H9 (cell line): ENCODE measurements around the gene CATSPERZ. TPM values are rescaled to one million over a fixed set of nuclear protein-coding genes. Genes with fewer than 3 reads are reported as not detected.

Source experiments
- DNase-seq: peaks from one replicate; pipeline ENCODE4 v3.0.0-alpha.2; 2017
- H2AFZ ChIP-seq: one replicate; pipeline ENCODE4 v1.6.1; 2013; ENCODE audit warnings: mild to moderate bottlenecking, low read length, control low read depth, moderate library complexity
- H2AK5ac ChIP-seq: 2 replicates; pipeline ENCODE4 v1.6.1; 2013; ENCODE audit warnings: low read length, control low read depth, mixed read lengths; ENCODE audit not compliant: insufficient read length
- H2BK120ac ChIP-seq: one replicate; pipeline ENCODE4 v1.6.1; 2013; ENCODE audit warnings: low read depth, mild to moderate bottlenecking, low read length, control low read depth, inconsistent platforms; ENCODE audit not compliant: poor library complexity, severe bottlenecking
- H2BK12ac ChIP-seq: 2 replicates; pipeline ENCODE4 v1.6.1; 2013; ENCODE audit warnings: low read length, control low read depth, mixed read lengths, low read depth; ENCODE audit not compliant: insufficient read length
- H2BK15ac ChIP-seq: 2 replicates; pipeline ENCODE4 v1.6.1; 2013; ENCODE audit warnings: low read depth, low read length, control low read depth
- H2BK20ac ChIP-seq: one replicate; pipeline ENCODE4 v1.6.1; 2013; ENCODE audit warnings: low read depth, mild to moderate bottlenecking, low read length, control low read depth, inconsistent platforms; ENCODE audit not compliant: poor library complexity, severe bottlenecking
- H2BK5ac ChIP-seq: 2 replicates; pipeline ENCODE4 v1.6.1; 2013; ENCODE audit warnings: low read length, control low read depth, mixed read lengths; ENCODE audit not compliant: insufficient read length
- H3K14ac ChIP-seq: 2 replicates; pipeline ENCODE4 v1.6.1; 2013; ENCODE audit warnings: low read length, control low read depth; ENCODE audit not compliant: insufficient read depth
- H3K18ac ChIP-seq: 2 replicates; pipeline ENCODE4 v1.6.1; 2013; ENCODE audit warnings: low read depth, mild to moderate bottlenecking, mixed read lengths, low read length, control low read depth; ENCODE audit not compliant: insufficient read length
- H3K23ac ChIP-seq: 2 replicates; pipeline ENCODE4 v1.6.1; 2013; ENCODE audit warnings: low read length, control low read depth, mixed read lengths, low read depth; ENCODE audit not compliant: insufficient read length
- H3K23me2 ChIP-seq: 2 replicates; pipeline ENCODE4 v1.6.1; 2013; ENCODE audit warnings: low read depth, mild to moderate bottlenecking, mixed read lengths, low read length, control low read depth; ENCODE audit not compliant: insufficient read length, poor library complexity, severe bottlenecking
- H3K27ac ChIP-seq: 2 replicates; pipeline ENCODE4 v1.5.1; 2013; ENCODE audit warnings: low read length, control low read depth, mixed read lengths, low read depth; ENCODE audit not compliant: insufficient read length
- H3K27me3 ChIP-seq: 2 replicates; pipeline ENCODE4 v1.6.1; 2013; ENCODE audit warnings: low read length, control low read depth, inconsistent platforms; ENCODE audit not compliant: insufficient read depth
- H3K4ac ChIP-seq: 2 replicates; pipeline ENCODE4 v1.6.1; 2013; ENCODE audit warnings: low read depth, mild to moderate bottlenecking, control low read depth, inconsistent platforms, low read length, moderate library complexity
- H3K4me1 ChIP-seq: 2 replicates; pipeline ENCODE4 v1.6.1; 2013; ENCODE audit warnings: low read length, control low read depth, inconsistent platforms; ENCODE audit not compliant: insufficient read depth
- H3K4me2 ChIP-seq: 2 replicates; pipeline ENCODE4 v1.6.1; 2013; ENCODE audit warnings: low read length, control low read depth, mixed read lengths; ENCODE audit not compliant: insufficient read length, insufficient read depth
- H3K56ac ChIP-seq: 2 replicates; pipeline ENCODE4 v1.6.1; 2013; ENCODE audit warnings: low read depth, mild to moderate bottlenecking, mixed read lengths, low read length, control low read depth; ENCODE audit not compliant: insufficient read length
- H3K79me1 ChIP-seq: 2 replicates; pipeline ENCODE4 v1.6.1; 2013; ENCODE audit warnings: low read depth, mild to moderate bottlenecking, moderate library complexity, low read length, control low read depth, inconsistent platforms; ENCODE audit not compliant: insufficient read depth, poor library complexity, severe bottlenecking
- H3K79me2 ChIP-seq: 2 replicates; pipeline ENCODE4 v1.6.1; 2013; ENCODE audit warnings: low read length, control low read depth, inconsistent platforms; ENCODE audit not compliant: insufficient read depth
- H3K9ac ChIP-seq: 2 replicates; pipeline ENCODE4 v1.6.1; 2013; ENCODE audit warnings: low read length, control low read depth, mixed read lengths; ENCODE audit not compliant: insufficient read length; ENCODE audit errors: extremely low read depth
- H3K9me3 ChIP-seq: one replicate; pipeline ENCODE4 v1.6.1; 2013; ENCODE audit warnings: low read depth, low read length, inconsistent platforms; ENCODE audit not compliant: control insufficient read depth
- H3T11ph ChIP-seq: one replicate; pipeline ENCODE4 v1.6.1; 2013; ENCODE audit warnings: mild to moderate bottlenecking, low read length, control low read depth, inconsistent platforms
- H4K20me1 ChIP-seq: one replicate; pipeline ENCODE4 v1.6.1; 2013; ENCODE audit not compliant: control insufficient read depth, insufficient read length, insufficient read depth
- H4K5ac ChIP-seq: 2 replicates; pipeline ENCODE4 v1.6.1; 2013; ENCODE audit warnings: low read depth, mild to moderate bottlenecking, mixed read lengths, low read length, control low read depth; ENCODE audit not compliant: insufficient read length
- H4K8ac ChIP-seq: replicated peaks from 2 replicates; pipeline ENCODE4 v1.6.1; 2013; ENCODE audit warnings: low read length, control low read depth, mixed read lengths, low read depth; ENCODE audit not compliant: insufficient read length
- H4K91ac ChIP-seq: 2 replicates; pipeline ENCODE4 v1.6.1; 2013; ENCODE audit warnings: low read depth, mild to moderate bottlenecking, moderate library complexity, mixed read lengths, low read length, control low read depth; ENCODE audit not compliant: insufficient read length
- H3K27ac Mint-ChIP-seq, 3 experiments: 2 replicates in 2 of 3; 3 replicates in 1 of 3; pipeline ENCODE4 v1.8.0; 2020 to 2021; ENCODE audit warnings: mixed read lengths in 3 of 3, mild to moderate bottlenecking in 1 of 3, moderate library complexity in 1 of 3
- H3K27me3 Mint-ChIP-seq: 2 replicates; pipeline ENCODE4 v1.8.0; 2021; ENCODE audit warnings: low read depth, mild to moderate bottlenecking, moderate library complexity, mixed read lengths
- H3K36me3 Mint-ChIP-seq, 3 experiments: 2 replicates in 2 of 3; 3 replicates in 1 of 3; pipeline ENCODE4 v1.8.0; 2020 to 2021; ENCODE audit warnings: low read depth in 3 of 3, mixed read lengths in 3 of 3; ENCODE audit not compliant: insufficient read depth in 1 of 3
- H3K4me1 Mint-ChIP-seq, 2 experiments: 2 replicates each; pipeline ENCODE4 v1.8.0; 2020; ENCODE audit warnings: mixed read lengths in 2 of 2
- H3K4me3 Mint-ChIP-seq, 2 experiments: 2 replicates in 1 of 2; 3 replicates in 1 of 2; pipeline ENCODE4 v1.8.0; 2020 to 2021; ENCODE audit warnings: mild to moderate bottlenecking in 2 of 2, mixed read lengths in 2 of 2, moderate library complexity in 1 of 2
- H3K9me3 Mint-ChIP-seq, 2 experiments: 2 replicates in 1 of 2; 3 replicates in 1 of 2; pipeline ENCODE4 v1.8.0; 2020; ENCODE audit warnings: mild to moderate bottlenecking in 2 of 2, mixed read lengths in 2 of 2, moderate library complexity in 1 of 2
- WGBS: extraction: QIAGEN DNeasy Blood & Tissue Kit; methylation state at CpG from one replicate; pipeline ENCODE4 v1.1.7; 2013; ENCODE audit warnings: missing lambda C conversion rate, low lambda C conversion rate, mixed read lengths; ENCODE audit not compliant: insufficient read length; ENCODE audit errors: extremely low coverage; 5-methylcytosine and 5-hydroxymethylcytosine counted together
- total RNA-seq: library from RNA; stranded (reverse); gene quantifications from 2 replicates; pipeline ENCODE4 v1.2.1, GENCODE V29; 2021
- TF ChIP-seq, protein P1 (sequence below): fragments of 200-600 bp; sonication (generic); conservative IDR thresholded peaks from 3 replicates; pipeline ENCODE4 v1.8.0; 2021; ENCODE audit warnings: antibody characterized with exemption, mild to moderate bottlenecking

Gene CATSPERZ
- total RNA-seq, 1 experiment from 2014 or later: 0.92 TPM

GRCh38 chr11:64276653-64277431 is 23.3 kb upstream of the CATSPERZ start:
- H4K91ac ChIP-seq: no peak overlapping the region
- no peak overlapping the region for H3K9ac ChIP-seq
- no peaks in the 10 kb centered on the region for H3K4me1 ChIP-seq
- DNase-seq: no peak
- H3K79me2 ChIP-seq: no peaks in the 10 kb centered on the region
- H3T11ph ChIP-seq: no peak overlapping the region
- no peaks in the 10 kb centered on the region; the same call in none of the 2 replicates for H3K27me3 Mint-ChIP-seq
- no peak overlapping the region for H3K4me2 ChIP-seq
- H3K27ac ChIP-seq: no peak overlapping the region
- peaks cover under 1% of the 10 kb centered on the region for H3K23me2 ChIP-seq
- no peak overlapping the region for H2BK15ac ChIP-seq
- no peak overlapping the region for H4K5ac ChIP-seq
- H3K4me3 Mint-ChIP-seq: no peak overlapping the region
- H2BK20ac ChIP-seq: no peak overlapping the region
- WGBS: no CpG with 5 or more reads among the region's 17 CpGs
- H2BK120ac ChIP-seq: no peak overlapping the region
- no peak overlapping the region for H3K23ac ChIP-seq
- no peak overlapping the region for H2AFZ ChIP-seq
- H3K56ac ChIP-seq: no peak overlapping the region
- no peaks in the 10 kb centered on the region for H3K9me3 ChIP-seq
- no peak overlapping the region for H3K27ac Mint-ChIP-seq
- H3K4ac ChIP-seq: no peak overlapping the region
- H4K20me1 ChIP-seq: peaks cover 2% of the 10 kb centered on the region
- no peaks in the 10 kb centered on the region for H3K79me1 ChIP-seq
- H3K27me3 ChIP-seq: no peaks in the 10 kb centered on the region
- H2BK5ac ChIP-seq: no peak overlapping the region
- TF ChIP-seq, protein P1, sequence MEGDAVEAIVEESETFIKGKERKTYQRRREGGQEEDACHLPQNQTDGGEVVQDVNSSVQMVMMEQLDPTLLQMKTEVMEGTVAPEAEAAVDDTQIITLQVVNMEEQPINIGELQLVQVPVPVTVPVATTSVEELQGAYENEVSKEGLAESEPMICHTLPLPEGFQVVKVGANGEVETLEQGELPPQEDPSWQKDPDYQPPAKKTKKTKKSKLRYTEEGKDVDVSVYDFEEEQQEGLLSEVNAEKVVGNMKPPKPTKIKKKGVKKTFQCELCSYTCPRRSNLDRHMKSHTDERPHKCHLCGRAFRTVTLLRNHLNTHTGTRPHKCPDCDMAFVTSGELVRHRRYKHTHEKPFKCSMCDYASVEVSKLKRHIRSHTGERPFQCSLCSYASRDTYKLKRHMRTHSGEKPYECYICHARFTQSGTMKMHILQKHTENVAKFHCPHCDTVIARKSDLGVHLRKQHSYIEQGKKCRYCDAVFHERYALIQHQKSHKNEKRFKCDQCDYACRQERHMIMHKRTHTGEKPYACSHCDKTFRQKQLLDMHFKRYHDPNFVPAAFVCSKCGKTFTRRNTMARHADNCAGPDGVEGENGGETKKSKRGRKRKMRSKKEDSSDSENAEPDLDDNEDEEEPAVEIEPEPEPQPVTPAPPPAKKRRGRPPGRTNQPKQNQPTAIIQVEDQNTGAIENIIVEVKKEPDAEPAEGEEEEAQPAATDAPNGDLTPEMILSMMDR: no peak
- peaks cover 10 to 15% of the 10 kb centered on the region in 2 experiments for H3K4me1 Mint-ChIP-seq
- no peak overlapping the region for H2AK5ac ChIP-seq
- H3K9me3 Mint-ChIP-seq: no peaks in the 10 kb centered on the region
- H3K36me3 Mint-ChIP-seq: peaks cover 0 to 16% (median 15%) of the 10 kb centered on the region in 3 experiments; a peak in 5 of 7 replicates
- H3K18ac ChIP-seq: no peak overlapping the region
- no peak overlapping the region for H3K14ac ChIP-seq
- no peak overlapping the region for H4K8ac ChIP-seq
- no peak overlapping the region for H2BK12ac ChIP-seq
